GM12878 (cell line): ENCODE data around the gene NR2F2. TPM values are rescaled to one million over a fixed set of nuclear protein-coding genes. Genes with fewer than 3 reads are reported as not detected.

Source experiments
- ATAC-seq: fragments of 200-7000 bp; cut with Tn5 transposase; 3 replicates; pipeline ENCODE4 v1.9.1; 2020; ENCODE audit warnings: mild to moderate bottlenecking, moderate library complexity
- BruUV-seq: library from RNA; stranded (reverse); fragments of 400-500 nt; replicated peaks from 2 replicates; lab custom pipeline; 2021; lab: Mats Ljungman, UMichigan
- CTCF ChIA-PET: fragments of 300-600 bp; sonication (Branson Sonifier 250); formaldehyde crosslinking; extraction: SDS; loops from one replicate; lab custom pipeline; 2021; ENCODE audit warnings: inconsistent platforms; lab: Yijun Ruan, JAX
- POLR2A ChIA-PET: fragments of 350-600 bp; formaldehyde crosslinking; extraction: SDS; loops from one replicate; lab custom pipeline; 2021; ENCODE audit warnings: inconsistent platforms; lab: Charles Lee
- RAD21 ChIA-PET: fragments of 300-600 bp; sonication (Branson Sonifier 250); formaldehyde crosslinking; loops from one replicate; lab custom pipeline; 2023; ENCODE audit warnings: antibody characterized with exemption; ENCODE audit not compliant: unreplicated experiment; lab: Charles Lee
- SMC1A ChIA-PET: fragments of 300-600 bp; sonication (Branson Sonifier 250); formaldehyde crosslinking; loops from one replicate; lab custom pipeline; 2023; ENCODE audit not compliant: unreplicated experiment, uncharacterized antibody; lab: Charles Lee
- DNase-seq: peaks from one replicate; pipeline ENCODE4 v3.0.0-alpha.2; 2011; ENCODE audit warnings: low read depth, low spot score
- FAIRE-seq: peaks from 3 replicates; lab custom pipeline; 2011; peaks lifted over from hg19 to GRCh38; lab: Jason Lieb, UNC
- H2AFZ ChIP-seq: 2 replicates; pipeline ENCODE4 v1.6.0; 2011; ENCODE audit warnings: low read depth, low read length, control low read depth; ENCODE audit not compliant: control insufficient read depth
- H3K27ac ChIP-seq: 2 replicates; pipeline ENCODE4 v1.5.1; 2011; ENCODE audit warnings: control low read depth; ENCODE audit not compliant: control insufficient read depth, insufficient read depth
- H3K27me3 ChIP-seq, 2 experiments: replicated peaks in 1 of 2; 2 replicates each; pipeline versions ENCODE4 v1.6.0 to v1.6.1; 2011; ENCODE audit warnings: low read length in 1 of 2; ENCODE audit not compliant: control insufficient read depth in 2 of 2, insufficient read depth in 2 of 2
- H3K36me3 ChIP-seq, 2 experiments: 2 replicates each; pipeline ENCODE4 v1.5.1; 2011; ENCODE audit warnings: low read length in 1 of 2; ENCODE audit not compliant: control insufficient read depth in 2 of 2, insufficient read depth in 2 of 2
- H3K4me1 ChIP-seq: 2 replicates; pipeline ENCODE4 v1.6.1; 2011; ENCODE audit warnings: mild to moderate bottlenecking, low read length, moderate library complexity, mixed read lengths; ENCODE audit not compliant: control insufficient read depth, insufficient read depth
- H3K4me2 ChIP-seq: 2 replicates; pipeline ENCODE4 v1.6.0; 2011; ENCODE audit warnings: control low read depth; ENCODE audit not compliant: control insufficient read depth, insufficient read depth
- H3K4me3 ChIP-seq: fragments of 200-600 bp; sonication (generic); 2 replicates; pipeline ENCODE4 v1.5.1; 2016
- H3K79me2 ChIP-seq: 2 replicates; pipeline ENCODE4 v1.6.0; 2011; ENCODE audit warnings: low read length; ENCODE audit not compliant: control insufficient read depth, insufficient read depth
- H3K9ac ChIP-seq: 2 replicates; pipeline ENCODE4 v1.8.0; 2011; ENCODE audit warnings: low read length, control low read depth, mixed read lengths; ENCODE audit not compliant: control insufficient read depth, insufficient read depth
- H3K9me3 ChIP-seq: replicated peaks from 3 replicates; pipeline ENCODE4 v1.5.1; 2011; ENCODE audit warnings: mild to moderate bottlenecking, low read length; ENCODE audit not compliant: control insufficient read depth, insufficient read depth
- H4K20me1 ChIP-seq: 2 replicates; pipeline ENCODE4 v1.6.0; 2011; ENCODE audit not compliant: control insufficient read depth, insufficient read depth
- CBX5 ChIP-seq: sonication (generic); IDR thresholded peaks from 2 replicates; pipeline ENCODE4 v1.6.1; 2016; ENCODE audit warnings: low read depth, moderate library complexity, mild to moderate bottlenecking, inconsistent platforms
- CHD1 ChIP-seq: IDR thresholded peaks from 2 replicates; pipeline ENCODE4 v1.6.1; 2012; ENCODE audit warnings: low read depth, low read length, improper control_type of control experiment
- CHD4 ChIP-seq: fragments of 200-600 bp; sonication (generic); IDR thresholded peaks from 2 replicates; pipeline ENCODE4 v1.6.1; 2016; ENCODE audit warnings: mild to moderate bottlenecking
- EP300 ChIP-seq, 2 experiments: fragments of 150-350 bp in 1 of 2; IDR thresholded peaks; 2 replicates each; pipeline ENCODE4 v1.6.1; 2011 to 2012; ENCODE audit warnings: low read depth in 2 of 2, low read length in 2 of 2, borderline replicate concordance in 1 of 2, improper control_type of control experiment in 1 of 2, inconsistent platforms in 1 of 2; ENCODE audit not compliant: control insufficient read depth in 1 of 2
- HDAC2 ChIP-seq: fragments of 200-600 bp; sonication (generic); IDR thresholded peaks from 2 replicates; pipeline ENCODE4 v1.6.1; 2017
- HDGF ChIP-seq: fragments of 450-650 bp; IDR thresholded peaks from 2 replicates; pipeline ENCODE4 v1.6.1; 2016; ENCODE audit warnings: antibody characterized with exemption
- POU2F2 ChIP-seq: IDR thresholded peaks from 3 replicates; pipeline ENCODE4 v1.6.1; 2011; ENCODE audit warnings: low read depth, mild to moderate bottlenecking, low read length, borderline replicate concordance
- REST ChIP-seq: IDR thresholded peaks from 2 replicates; pipeline ENCODE4 v1.6.1; 2012; ENCODE audit warnings: mild to moderate bottlenecking, low read depth, low read length
- SMAD5 ChIP-seq: IDR thresholded peaks from 2 replicates; pipeline ENCODE4 v1.6.1; 2016; ENCODE audit warnings: antibody characterized with exemption, low read depth
- TAF1 ChIP-seq: IDR thresholded peaks from 2 replicates; pipeline ENCODE4 v1.6.1; 2011; ENCODE audit warnings: mild to moderate bottlenecking, low read depth, low read length, borderline replicate concordance
- TCF12 ChIP-seq: IDR thresholded peaks from 2 replicates; pipeline ENCODE4 v1.6.1; 2011; ENCODE audit warnings: low read depth, mild to moderate bottlenecking, low read length
- ZZZ3 ChIP-seq: IDR thresholded peaks from 2 replicates; pipeline ENCODE4 v1.6.1; 2011; ENCODE audit warnings: low read depth; ENCODE audit not compliant: control insufficient read depth, insufficient read length
- WGBS: methylation state at CpG from one replicate; pipeline ENCODE4 v1.1.6; 2016; ENCODE audit warnings: low lambda C conversion rate; ENCODE audit not compliant: insufficient replicate concordance, insufficient coverage; ENCODE audit errors: missing lambda C conversion rate; 5-methylcytosine and 5-hydroxymethylcytosine counted together
- in situ Hi-C: fragments of 300-500 bp; cut with MboI; formaldehyde crosslinking; loops from 9 replicates; pipeline ENCODE4 v1.14.3; 2018; ENCODE audit warnings: mixed read lengths
- intact Hi-C: fragments of 100-400 bp; cut with micrococcal nuclease; formaldehyde crosslinking; loops from one replicate; pipeline ENCODE4 v1.14.2; 2022; ENCODE audit not compliant: unreplicated experiment
- polyA plus RNA-seq, 11 experiments: library from polyadenylated mRNA; depleted of rRNA in 4 of 11; unstranded in 6 of 11; stranded (reverse) in 5 of 11; fragments of >200 nt; fragmentation: Nextera tagmentation in 4 of 11; fragmentation: Illumina TruSeq in 1 of 11; extraction: Ambion mirVana in 4 of 11; extraction: Trizol in 1 of 11; gene quantifications; 1 replicate in 1 of 11; 2 replicates in 10 of 11; pipeline versions ENCODE4 v1.2.1 to v1.2.3, GENCODE V29; 2011 to 2016; ENCODE audit warnings: inconsistent platforms in 2 of 11, missing spikeins in 2 of 11, low read depth in 1 of 11
- total RNA-seq, 4 experiments: library from RNA; depleted of rRNA in 3 of 4; stranded (reverse); fragments of >200 nt in 3 of 4; fragmentation: Illumina TruSeq in 1 of 4; extraction: Trizol in 1 of 4; gene quantifications; 2 replicates each; pipeline versions ENCODE4 v1.2.1 to v1.2.3, GENCODE V29; 2013 to 2021
- TF ChIP-seq, protein P1 (sequence below): fragments of 450-650 bp; IDR thresholded peaks from 2 replicates; pipeline ENCODE4 v1.6.1; 2016; ENCODE audit warnings: mild to moderate bottlenecking, moderate library complexity, borderline replicate concordance

Gene NR2F2
- total and polyA plus RNA-seq, 10 of the 15 experiments (the other 5 are each of a cell fraction or from before 2014, with no cell fraction given): 1.1 to 10.1 (median 3.2) TPM

DNA sequence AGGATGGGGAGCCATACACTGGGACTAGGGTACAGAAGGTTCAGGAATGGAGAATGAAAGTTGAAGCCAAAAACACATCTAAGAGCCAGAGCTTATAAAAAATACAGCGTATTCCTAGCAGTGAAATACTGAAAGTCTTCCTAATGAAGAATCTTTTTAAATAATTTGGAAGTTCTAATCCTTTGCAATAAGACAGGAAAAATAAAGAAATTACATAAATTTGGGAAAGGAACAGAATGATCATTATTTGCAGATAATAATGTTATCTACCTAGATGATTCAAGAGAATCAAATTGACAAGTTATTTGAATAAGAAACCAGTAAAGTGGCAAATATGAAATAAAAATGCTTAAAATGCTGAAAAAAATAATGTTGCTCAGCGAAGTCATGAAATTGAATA lies 32.3 kb upstream of the NR2F2 start:
- DNase-seq: no peak
- Histone ChIP-seq H2AFZ (no peak overlapping the region), H3K27ac (no peak overlapping the region), H3K4me1 (no peaks in the 10 kb centered on the region), H3K4me2 (no peak overlapping the region), H3K79me2 (no peaks in the 10 kb centered on the region), H3K36me3 (no peaks in the 10 kb centered on the region), H3K9ac (no peak overlapping the region), H3K9me3 (no peaks in the 10 kb centered on the region; the same call in 2 of the 3 replicates), H3K4me3 (no peak overlapping the region), H4K20me1 (no peaks in the 10 kb centered on the region), H3K27me3 (no peaks in the 10 kb centered on the region)
- CTCF ChIA-PET: no interaction called here
- SMC1A ChIA-PET: no interaction called here
- intact Hi-C loops: no loop called here
- RAD21 ChIA-PET: no interaction called here
- POLR2A ChIA-PET: no interaction called here
- TF ChIP-seq SMAD5 (no peak), CBX5 (no peak), HDAC2 (no peak), REST (no peak), EP300 (IDR thresholded peaks at IDR 0.05; ENCODE audit: borderline replicate concordance in 1 of 2, control insufficient read depth in 1 of 2, low read depth in 2 of 2, low read length in 2 of 2) (no peak), TCF12 (no peak), TAF1 (no peak), POU2F2 (no peak), HDGF (no peak), CHD4 (no peak), ZZZ3 (no peak), CHD1 (no peak)
- TF ChIP-seq, protein P1, sequence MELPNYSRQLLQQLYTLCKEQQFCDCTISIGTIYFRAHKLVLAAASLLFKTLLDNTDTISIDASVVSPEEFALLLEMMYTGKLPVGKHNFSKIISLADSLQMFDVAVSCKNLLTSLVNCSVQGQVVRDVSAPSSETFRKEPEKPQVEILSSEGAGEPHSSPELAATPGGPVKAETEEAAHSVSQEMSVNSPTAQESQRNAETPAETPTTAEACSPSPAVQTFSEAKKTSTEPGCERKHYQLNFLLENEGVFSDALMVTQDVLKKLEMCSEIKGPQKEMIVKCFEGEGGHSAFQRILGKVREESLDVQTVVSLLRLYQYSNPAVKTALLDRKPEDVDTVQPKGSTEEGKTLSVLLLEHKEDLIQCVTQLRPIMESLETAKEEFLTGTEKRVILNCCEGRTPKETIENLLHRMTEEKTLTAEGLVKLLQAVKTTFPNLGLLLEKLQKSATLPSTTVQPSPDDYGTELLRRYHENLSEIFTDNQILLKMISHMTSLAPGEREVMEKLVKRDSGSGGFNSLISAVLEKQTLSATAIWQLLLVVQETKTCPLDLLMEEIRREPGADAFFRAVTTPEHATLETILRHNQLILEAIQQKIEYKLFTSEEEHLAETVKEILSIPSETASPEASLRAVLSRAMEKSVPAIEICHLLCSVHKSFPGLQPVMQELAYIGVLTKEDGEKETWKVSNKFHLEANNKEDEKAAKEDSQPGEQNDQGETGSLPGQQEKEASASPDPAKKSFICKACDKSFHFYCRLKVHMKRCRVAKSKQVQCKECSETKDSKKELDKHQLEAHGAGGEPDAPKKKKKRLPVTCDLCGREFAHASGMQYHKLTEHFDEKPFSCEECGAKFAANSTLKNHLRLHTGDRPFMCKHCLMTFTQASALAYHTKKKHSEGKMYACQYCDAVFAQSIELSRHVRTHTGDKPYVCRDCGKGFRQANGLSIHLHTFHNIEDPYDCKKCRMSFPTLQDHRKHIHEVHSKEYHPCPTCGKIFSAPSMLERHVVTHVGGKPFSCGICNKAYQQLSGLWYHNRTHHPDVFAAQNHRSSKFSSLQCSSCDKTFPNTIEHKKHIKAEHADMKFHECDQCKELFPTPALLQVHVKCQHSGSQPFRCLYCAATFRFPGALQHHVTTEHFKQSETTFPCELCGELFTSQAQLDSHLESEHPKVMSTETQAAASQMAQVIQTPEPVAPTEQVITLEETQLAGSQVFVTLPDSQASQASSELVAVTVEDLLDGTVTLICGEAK: no peak
- no peak for ATAC-seq
- in situ Hi-C loops: no loop called here
- WGBS: 0% methylated on average over 2 of the region's 2 CpGs
- no peak for FAIRE-seq
- no TSS peak for BruUV-seq
